B cell (primary cell): ENCODE results near the gene ULBP2. TPM values are rescaled to one million over a fixed set of nuclear protein-coding genes. Genes with fewer than 3 reads are reported as not detected.
"Not testable (repeated sequence)": the region's sequence is repeated elsewhere in the genome, so short reads cannot be mapped to it uniquely, and the experiment has no call there.

Source experiments
- ATAC-seq: fragments of 200-7000 bp; cut with Tn5 transposase; one replicate; pipeline ENCODE4 v1.10.0; 2021; ENCODE audit warnings: low read depth, mild to moderate bottlenecking, moderate number of reproducible peaks, moderate library complexity
- CTCF ChIA-PET: fragments of 350-600 bp; sonication (Branson Sonifier 250); formaldehyde crosslinking; loops from one replicate; lab custom pipeline; 2021; ENCODE audit warnings: antibody characterized with exemption, inconsistent platforms; lab: Charles Lee
- POLR2A ChIA-PET: fragments of 350-600 bp; sonication (Branson Sonifier 250); formaldehyde crosslinking; loops from one replicate; lab custom pipeline; 2021; ENCODE audit warnings: antibody characterized with exemption; lab: Charles Lee
- DNase-seq: peaks from one replicate; pipeline ENCODE4 v3.0.0; 2013
- H2AFZ ChIP-seq: 2 replicates; pipeline ENCODE4 v1.6.1; 2012; ENCODE audit warnings: mild to moderate bottlenecking, low read depth, low read length; ENCODE audit not compliant: insufficient read depth, poor library complexity, severe bottlenecking
- H3K27ac ChIP-seq, 2 donors: 1 replicate in 1 of 2; 2 replicates in 1 of 2; pipeline ENCODE4 v1.5.1; 2012 to 2013; ENCODE audit warnings: low read length in 2 of 2, mild to moderate bottlenecking in 2 of 2, moderate library complexity in 1 of 2
- H3K27me3 ChIP-seq, 4 experiments: fragments of 200-600 bp in 1 of 4; sonication (generic) in 1 of 4; replicated peaks in 1 of 4; 1 replicate in 2 of 4; 2 replicates in 2 of 4; pipeline versions ENCODE4 v1.6.1 to v1.7.0; 2013 to 2016; ENCODE audit warnings: low read length in 3 of 4, mild to moderate bottlenecking in 2 of 4, mixed read lengths in 1 of 4, moderate library complexity in 1 of 4; ENCODE audit not compliant: insufficient read depth in 4 of 4, control insufficient read depth in 3 of 4; ENCODE audit errors: control extremely low read depth in 1 of 4
- H3K36me3 ChIP-seq, 2 experiments: replicated peaks in 1 of 2; 1 replicate in 1 of 2; 2 replicates in 1 of 2; pipeline versions ENCODE4 v1.6.1 to v1.7.1; 2013; ENCODE audit warnings: low read length in 1 of 2; ENCODE audit not compliant: insufficient read depth in 2 of 2, control insufficient read depth in 1 of 2; ENCODE audit errors: control extremely low read depth in 1 of 2, extremely low read depth in 1 of 2
- H3K4me1 ChIP-seq, 2 donors: fragments of 200-600 bp in 1 of 2; sonication (generic) in 1 of 2; 1 replicate in 1 of 2; 2 replicates in 1 of 2; pipeline versions ENCODE4 v1.5.1 to v1.6.1; 2013 to 2017; ENCODE audit warnings: low read length in 2 of 2; ENCODE audit not compliant: control insufficient read depth in 2 of 2, insufficient read depth in 2 of 2
- H3K4me2 ChIP-seq: replicated peaks from 2 replicates; pipeline ENCODE3; 2012; ENCODE audit warnings: mild to moderate bottlenecking, low read depth, low read length; ENCODE audit not compliant: poor library complexity, severe bottlenecking
- H3K4me3 ChIP-seq, 5 experiments: fragments of 200-600 bp in 1 of 5; sonication (generic) in 1 of 5; 1 replicate in 3 of 5; 2 replicates in 2 of 5; pipeline versions ENCODE4 v1.5.1 to v1.7.0; 2011 to 2016; ENCODE audit warnings: low read length in 4 of 5, mild to moderate bottlenecking in 4 of 5, low read depth in 2 of 5, control low read depth in 1 of 5, moderate library complexity in 1 of 5; ENCODE audit not compliant: insufficient read depth in 1 of 5; ENCODE audit errors: control extremely low read depth in 1 of 5, extremely low read depth in 1 of 5
- H3K79me2 ChIP-seq: fragments of 200-600 bp; sonication (generic); one replicate; pipeline ENCODE4 v1.6.0; 2016; ENCODE audit warnings: low read length; ENCODE audit not compliant: control insufficient read depth, insufficient read depth
- H3K9ac ChIP-seq: fragments of 200-600 bp; sonication (generic); 2 replicates; pipeline ENCODE4 v1.6.1; 2017; ENCODE audit warnings: mild to moderate bottlenecking, low read length, moderate library complexity
- H3K9me3 ChIP-seq, 3 donors: one replicate each; pipeline versions ENCODE4 v1.6.1 to v1.7.1; 2013; ENCODE audit warnings: low read length in 2 of 3; ENCODE audit not compliant: control insufficient read depth in 2 of 3, insufficient read depth in 1 of 3; ENCODE audit errors: control extremely low read depth in 1 of 3
- H4K20me1 ChIP-seq: 2 replicates; pipeline ENCODE4 v1.6.0; 2012; ENCODE audit warnings: mild to moderate bottlenecking, low read length; ENCODE audit not compliant: insufficient read depth, control insufficient read depth, poor library complexity, severe bottlenecking
- H3K27ac Mint-ChIP-seq: one replicate; pipeline ENCODE4 v1.8.0; 2021; ENCODE audit warnings: mixed read lengths
- H3K27me3 Mint-ChIP-seq: one replicate; pipeline ENCODE4 v1.8.0; 2021; ENCODE audit warnings: mixed read lengths
- H3K4me1 Mint-ChIP-seq: one replicate; pipeline ENCODE4 v1.8.0; 2021; ENCODE audit warnings: mixed read lengths
- H3K4me3 Mint-ChIP-seq: one replicate; pipeline ENCODE4 v1.8.0; 2021; ENCODE audit warnings: mixed read lengths
- H3K9me3 Mint-ChIP-seq: one replicate; pipeline ENCODE4 v1.8.0; 2022; ENCODE audit warnings: mixed read lengths; ENCODE audit not compliant: insufficient read depth
- CTCF ChIP-seq: fragments of 200-600 bp; IDR thresholded peaks from one replicate; pipeline ENCODE4 v1.8.0; 2022; ENCODE audit warnings: antibody characterized with exemption, mild to moderate bottlenecking
- EZH2 ChIP-seq: IDR thresholded peaks from 2 replicates; pipeline ENCODE4 v1.6.1; 2012; ENCODE audit warnings: borderline replicate concordance, low read depth, mild to moderate bottlenecking, moderate library complexity, low read length; ENCODE audit not compliant: insufficient read depth, poor library complexity, severe bottlenecking
- WGBS: methylation state at CpG from one replicate; pipeline ENCODE4 v1.1.5; 2013; ENCODE audit warnings: missing lambda C conversion rate; ENCODE audit not compliant: insufficient coverage; 5-methylcytosine and 5-hydroxymethylcytosine counted together
- intact Hi-C: fragments of 100-400 bp; cut with micrococcal nuclease; formaldehyde crosslinking; loops from one replicate; pipeline ENCODE4 v1.10.0; 2022
- polyA plus RNA-seq: library from polyadenylated mRNA; depleted of rRNA; stranded (reverse); fragments of >200 nt; gene quantifications from 2 replicates; pipeline ENCODE4 v1.2.3, GENCODE V29; 2012
- total RNA-seq, 2 donors: library from RNA; stranded (reverse); fragments of 120-200 nt in 1 of 2; gene quantifications; 1 replicate in 1 of 2; 2 replicates in 1 of 2; pipeline versions ENCODE4 v1.2.3 to v1.2.4, GENCODE V29; 2013 to 2022

The ULBP2 gene
- total and polyA plus RNA-seq, 2 donors (not counting 1 experiment from before 2014, with no cell fraction given): 0.31 TPM; not detected in 1

DNA sequence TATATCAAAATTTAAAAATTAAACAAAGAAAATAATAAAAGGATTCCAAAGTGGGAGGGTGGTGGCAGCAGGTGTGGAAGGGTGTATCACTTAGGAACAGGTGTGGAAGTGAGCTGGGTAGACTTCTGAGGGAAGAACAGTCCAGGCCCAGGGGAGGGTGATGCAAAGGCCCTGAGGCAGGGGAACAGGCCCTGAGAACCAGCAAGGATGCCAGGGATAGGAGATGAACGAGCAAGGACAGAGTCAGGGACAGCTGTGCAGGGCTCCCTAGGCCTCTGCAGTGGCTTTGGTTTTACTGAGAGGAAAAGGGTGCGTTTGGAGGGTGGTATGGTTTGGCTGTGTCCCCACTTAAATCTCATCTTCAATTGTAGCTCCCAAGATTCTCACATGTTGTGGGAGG, 34.5 kb upstream of the ULBP2 start:
- no peak overlapping the region for H3K27ac ChIP-seq
- intact Hi-C loops: no loop called here

GRCh38 chr6:149908480-149908879, 33.3 kb upstream of the ULBP2 start:
- H3K9me3 Mint-ChIP-seq, H3K27ac ChIP-seq, DNase-seq, H2AFZ ChIP-seq, H4K20me1 ChIP-seq, H3K27ac Mint-ChIP-seq, intact Hi-C loops, H3K4me3 ChIP-seq, ATAC-seq, H3K4me2 ChIP-seq, H3K4me3 Mint-ChIP-seq, POLR2A ChIA-PET, H3K9ac ChIP-seq, CTCF ChIA-PET, H3K79me2 ChIP-seq, H3K4me1 ChIP-seq, H3K36me3 ChIP-seq, H3K4me1 Mint-ChIP-seq: not testable (repeated sequence)
- peaks cover 24% of the 10 kb centered on the region for H3K27me3 Mint-ChIP-seq
- WGBS: 87% methylated on average over 3 of the region's 4 CpGs
- H3K27me3 ChIP-seq: peaks cover 0 to 19% (median under 1%) of the 10 kb centered on the region in 4 experiments
- peaks cover 0 to 24% (median 8%) of the 10 kb centered on the region in 3 donors for H3K9me3 ChIP-seq

More for the DNA sequence above, 34.5 kb upstream of the ULBP2 start:
- no CpG with 5 or more reads among the region's 2 CpGs for WGBS
- H4K20me1 ChIP-seq: no peaks in the 10 kb centered on the region
- no peak overlapping the region for H3K4me2 ChIP-seq
- H3K4me3 ChIP-seq: no peak overlapping the region
- peaks cover 0 to 24% (median 8%) of the 10 kb centered on the region in 3 donors for H3K9me3 ChIP-seq
- H3K4me1 ChIP-seq: no peaks in the 10 kb centered on the region
- TF ChIP-seq EZH2: no peak
- TF ChIP-seq CTCF: no peak
- no peak for ATAC-seq
- Mint-ChIP-seq H3K4me3 (no peak overlapping the region), H3K27ac (no peak overlapping the region), H3K4me1 (no peaks in the 10 kb centered on the region), H3K27me3 (peaks cover 19% of the 10 kb centered on the region), H3K9me3 (peaks cover 8% of the 10 kb centered on the region)
- no peaks in the 10 kb centered on the region for H3K36me3 ChIP-seq
- ChIA-PET POLR2A (no interaction called here), CTCF (no interaction called here)
- DNase-seq: no peak
- no peaks in the 10 kb centered on the region for H3K79me2 ChIP-seq
- H2AFZ ChIP-seq: no peak overlapping the region
- H3K9ac ChIP-seq: no peak overlapping the region
- H3K27me3 ChIP-seq: peaks cover 0 to 15% (median under 1%) of the 10 kb centered on the region in 4 experiments
